ENCODE data around the gene ARFGAP3. TPM values are rescaled to one million over a fixed set of nuclear protein-coding genes. Genes with fewer than 3 reads are reported as not detected.

Gene ARFGAP3
- total RNA-seq, 1 experiment from 2014 or later: 16.9 TPM

GRCh38 chr22:42805998-42806830, 50.9 kb downstream of the ARFGAP3 start:
- Mint-ChIP-seq H3K36me3 (peaks cover 7% of the 10 kb centered on the region), H3K9me3 (no peaks in the 10 kb centered on the region), H3K4me3 (no peak overlapping the region), H3K27me3 (ENCODE audit: low read depth) (no peaks in the 10 kb centered on the region), H3K4me1 (peaks cover 12% of the 10 kb centered on the region), H3K27ac (peak overlapping the region; percentile 75)
- DNase-seq (ENCODE audit: low spot score) (no peak), ATAC-seq (no peak; the same call in 1 of the 2 replicates)
- no peak for TF ChIP-seq ZNF423 (CRISPR knock-in tag; IDR thresholded peaks at IDR 0.05)
- no peak for TF ChIP-seq AR (CRISPR knock-in tag; IDR thresholded peaks at IDR 0.05)
- ChIA-PET CTCF (interaction anchor here (0.9 to 2.9 kb wide), 3 partner anchors 14 to 185 kb away, joined by 4 to 13 read pairs (median 5); no protein-coding TSS in a partner anchor), POLR2A (no interaction called here)

- Mint-ChIP-seq H3K36me3 (peaks cover 7% of the 10 kb centered on the region), H3K27me3 (ENCODE audit: low read depth) (no peaks in the 10 kb centered on the region), H3K27ac (peak overlapping the region; percentile 75), H3K4me3 (no peak overlapping the region), H3K4me1 (peaks cover 20% of the 10 kb centered on the region), H3K9me3 (no peaks in the 10 kb centered on the region)
- peak; percentile 59 for ATAC-seq
- no peak for DNase-seq (ENCODE audit: low spot score)
- no peak for TF ChIP-seq JAZF1 (CRISPR knock-in tag; IDR thresholded peaks at IDR 0.05)
- no peak for TF ChIP-seq FOXK1 (CRISPR knock-in tag; IDR thresholded peaks at IDR 0.05)
- TF ChIP-seq NR2C2 (CRISPR knock-in tag; IDR thresholded peaks at IDR 0.05): no peak
- peak; percentile 67 for TF ChIP-seq ZNF423 (CRISPR knock-in tag; IDR thresholded peaks at IDR 0.05)
- 0 out of 2 replicates have a peak, but pooled peaks have one; percentile 41 for TF ChIP-seq GTF2I (CRISPR knock-in tag; conservative IDR thresholded peaks at IDR 0.05)
- TF ChIP-seq NFATC4 (CRISPR knock-in tag; IDR thresholded peaks at IDR 0.05): no peak
- TF ChIP-seq PRDM15 (CRISPR knock-in tag; IDR thresholded peaks at IDR 0.05): no peak
- 0 out of 2 replicates have a peak, but pooled peaks have one; percentile 10 for TF ChIP-seq GABPB1 (CRISPR knock-in tag; IDR thresholded peaks at IDR 0.05)
- TF ChIP-seq PRRX2 (CRISPR knock-in tag; IDR thresholded peaks at IDR 0.05): no peak
- TF ChIP-seq MYBL2 (CRISPR knock-in tag; IDR thresholded peaks at IDR 0.05): no peak
- TF ChIP-seq ZNF121 (CRISPR knock-in tag; IDR thresholded peaks at IDR 0.05): peak; percentile 61; the same call in 1 of the 2 replicates
- ChIA-PET POLR2A (no interaction called here), CTCF (interaction anchor here (2.9 kb wide), 1 partner anchor 15 kb away, joined by 13 read pairs; no protein-coding TSS in a partner anchor)
Observed at GRCh38 chr22:42805016-42805997, 51.8 kb downstream of the ARFGAP3 start.

GRCh38 chr22:42803389-42803788, 53.7 kb downstream of the ARFGAP3 start:
- Mint-ChIP-seq H3K27me3 (ENCODE audit: low read depth) (no peaks in the 10 kb centered on the region), H3K36me3 (no peaks in the 10 kb centered on the region), H3K27ac (no peak overlapping the region), H3K4me1 (peaks cover 26% of the 10 kb centered on the region), H3K9me3 (no peaks in the 10 kb centered on the region), H3K4me3 (no peak overlapping the region)
- POLR2A ChIA-PET: no interaction called here
- DNase-seq (ENCODE audit: low spot score) (no peak), ATAC-seq (no peak)
- TF ChIP-seq ZNF671 (CRISPR knock-in tag; IDR thresholded peaks at IDR 0.05): no peak
- no peak for TF ChIP-seq TEAD1 (CRISPR knock-in tag; IDR thresholded peaks at IDR 0.05)
- TF ChIP-seq E2F1 (CRISPR knock-in tag; IDR thresholded peaks at IDR 0.05): no peak
- TF ChIP-seq GTF2I (CRISPR knock-in tag; conservative IDR thresholded peaks at IDR 0.05): no peak
- no peak for TF ChIP-seq IRF1 (CRISPR knock-in tag; IDR thresholded peaks at IDR 0.05)
- CTCF ChIA-PET: interaction anchor here (0.7 kb wide), 2 partner anchors 16 to 47 kb away, joined by 3 to 4 read pairs; no protein-coding TSS in a partner anchor

Measured in WTC11 (cell line).